Measurements from ENCODE around the gene REXO1. TPM values are rescaled to one million over a fixed set of nuclear protein-coding genes. Genes with fewer than 3 reads are reported as not detected.

Gene REXO1
- total RNA-seq, 1 donor, result 9.0 TPM

DNA sequence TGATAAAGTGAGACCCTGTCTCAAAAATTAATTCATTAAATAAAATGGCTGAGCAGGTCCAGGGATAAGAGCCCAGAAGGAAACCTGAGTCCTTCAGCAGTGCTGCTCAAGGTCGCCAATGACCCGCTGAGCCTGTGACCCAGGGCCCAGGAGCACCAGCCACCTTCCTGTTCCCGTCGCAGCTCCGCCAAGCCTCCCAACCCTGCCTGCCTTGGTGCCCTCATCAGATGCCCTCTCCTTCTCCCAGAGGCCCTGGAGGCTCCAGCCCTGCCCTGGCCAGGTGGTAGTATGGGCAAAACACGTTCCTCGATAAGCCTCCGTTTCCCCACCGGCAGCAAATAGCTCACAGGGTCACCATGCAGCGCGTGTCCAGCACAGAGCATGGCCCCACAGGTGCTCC, 2.6 kb downstream of the REXO1 start:
- TF ChIP-seq, protein P1, sequence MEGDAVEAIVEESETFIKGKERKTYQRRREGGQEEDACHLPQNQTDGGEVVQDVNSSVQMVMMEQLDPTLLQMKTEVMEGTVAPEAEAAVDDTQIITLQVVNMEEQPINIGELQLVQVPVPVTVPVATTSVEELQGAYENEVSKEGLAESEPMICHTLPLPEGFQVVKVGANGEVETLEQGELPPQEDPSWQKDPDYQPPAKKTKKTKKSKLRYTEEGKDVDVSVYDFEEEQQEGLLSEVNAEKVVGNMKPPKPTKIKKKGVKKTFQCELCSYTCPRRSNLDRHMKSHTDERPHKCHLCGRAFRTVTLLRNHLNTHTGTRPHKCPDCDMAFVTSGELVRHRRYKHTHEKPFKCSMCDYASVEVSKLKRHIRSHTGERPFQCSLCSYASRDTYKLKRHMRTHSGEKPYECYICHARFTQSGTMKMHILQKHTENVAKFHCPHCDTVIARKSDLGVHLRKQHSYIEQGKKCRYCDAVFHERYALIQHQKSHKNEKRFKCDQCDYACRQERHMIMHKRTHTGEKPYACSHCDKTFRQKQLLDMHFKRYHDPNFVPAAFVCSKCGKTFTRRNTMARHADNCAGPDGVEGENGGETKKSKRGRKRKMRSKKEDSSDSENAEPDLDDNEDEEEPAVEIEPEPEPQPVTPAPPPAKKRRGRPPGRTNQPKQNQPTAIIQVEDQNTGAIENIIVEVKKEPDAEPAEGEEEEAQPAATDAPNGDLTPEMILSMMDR (IDR thresholded peaks at IDR 0.05; ENCODE audit: insufficient read depth, low read length), result no peak
- DNase-seq (ENCODE audit: low read depth), result no peak
- no peak overlapping the region for H3K4me3 ChIP-seq (ENCODE audit: low read depth, low read length)

DNA sequence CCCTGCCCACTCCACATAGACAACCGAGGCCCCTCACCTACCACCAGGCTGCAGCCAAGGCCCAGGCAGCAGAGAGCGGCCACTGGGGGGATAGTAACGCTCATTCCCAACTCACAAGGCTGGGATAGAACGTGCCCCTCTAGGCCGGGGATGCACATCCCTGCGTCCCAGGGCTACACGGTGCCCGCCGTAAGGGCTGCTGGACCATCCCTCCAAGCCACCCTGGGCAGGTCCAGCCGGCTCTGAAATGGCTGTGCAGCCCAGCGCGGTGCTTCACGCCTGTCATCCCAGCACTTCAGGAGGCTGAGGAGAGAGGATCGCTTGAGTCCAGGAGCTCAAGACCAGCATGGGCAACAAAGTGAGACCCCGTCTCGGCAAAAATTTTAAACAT, 3.2 kb downstream of the REXO1 start:
- TF ChIP-seq, protein P1 (IDR thresholded peaks at IDR 0.05; ENCODE audit: insufficient read depth, low read length), result no peak
- no peak for DNase-seq (ENCODE audit: low read depth)
- H3K4me3 ChIP-seq (ENCODE audit: low read depth, low read length), result no peak overlapping the region

DNA sequence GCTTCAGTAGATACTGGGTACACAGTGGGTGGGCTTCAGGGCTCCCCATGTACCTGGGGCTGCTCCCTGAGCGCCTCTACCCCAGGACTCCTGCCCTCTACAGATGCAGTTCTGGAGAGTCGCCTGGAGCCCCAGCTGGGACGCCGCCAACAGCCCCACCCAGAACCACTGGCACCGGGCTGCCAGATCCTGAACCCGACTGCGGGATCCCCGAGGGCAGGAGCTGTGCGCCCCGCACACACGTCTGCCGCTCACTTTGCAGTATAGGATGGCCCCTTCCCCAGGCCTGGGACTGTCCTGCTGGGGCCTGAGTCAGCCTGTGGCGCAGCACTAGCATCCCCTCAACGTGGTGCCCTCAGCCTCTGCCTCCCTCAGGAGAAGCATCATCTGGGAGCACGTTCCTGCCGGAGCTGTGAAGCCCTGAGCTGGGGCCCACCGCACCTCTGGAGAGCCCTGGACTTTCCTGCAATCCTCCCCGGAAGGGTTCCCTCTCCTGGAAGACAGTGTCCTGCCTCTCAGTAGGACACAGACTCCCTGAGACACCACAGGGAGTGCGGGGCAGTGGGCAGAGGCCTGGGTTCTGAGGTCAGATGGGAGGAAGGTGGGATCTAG, 3.7 kb downstream of the REXO1 start:
- no peak for DNase-seq (ENCODE audit: low read depth)
- TF ChIP-seq, protein P1 (IDR thresholded peaks at IDR 0.05; ENCODE audit: insufficient read depth, low read length), result no peak
- no peak overlapping the region for H3K4me3 ChIP-seq (ENCODE audit: low read depth, low read length)

DNA sequence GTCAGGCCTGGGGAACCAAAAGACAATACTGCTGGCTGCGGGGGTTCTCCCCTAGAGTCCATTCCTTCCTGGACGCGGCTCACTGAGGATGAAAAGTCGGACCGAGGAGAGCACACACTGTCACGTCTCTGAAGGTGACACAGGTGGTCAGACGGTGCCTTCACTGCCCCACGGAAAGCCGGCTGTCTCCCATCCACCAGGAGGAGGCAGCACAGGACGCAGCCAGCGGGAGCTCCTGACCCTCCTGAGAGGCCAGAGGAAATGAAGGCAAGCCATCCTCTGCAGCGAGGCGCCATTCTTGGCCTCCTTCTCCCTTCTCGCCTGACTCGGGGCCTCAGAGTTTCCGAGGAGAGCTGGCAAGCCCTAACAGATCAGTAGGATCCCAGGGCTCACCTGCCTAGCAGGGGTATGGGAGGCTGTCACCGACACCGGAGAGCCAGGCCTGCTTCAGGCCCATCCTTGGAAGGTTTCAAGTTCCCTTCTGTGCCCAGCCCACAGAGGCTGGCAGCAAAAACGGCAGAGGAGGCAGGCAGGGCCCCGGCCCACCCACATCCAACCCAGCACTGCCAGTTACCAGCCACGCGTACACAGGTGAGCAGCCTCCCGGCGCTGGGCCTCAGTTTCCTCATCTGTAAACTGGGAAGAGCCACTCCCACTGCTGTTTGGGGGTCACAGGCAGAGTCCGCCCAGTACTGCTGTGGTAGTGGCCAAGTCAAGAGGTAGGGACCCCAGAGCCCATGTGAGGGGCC, 4.5 kb downstream of the REXO1 start:
- TF ChIP-seq, protein P1 (IDR thresholded peaks at IDR 0.05; ENCODE audit: insufficient read depth, low read length), result no peak
- H3K4me3 ChIP-seq (ENCODE audit: low read depth, low read length), result no peak overlapping the region
- DNase-seq (ENCODE audit: low read depth), result no peak

DNA sequence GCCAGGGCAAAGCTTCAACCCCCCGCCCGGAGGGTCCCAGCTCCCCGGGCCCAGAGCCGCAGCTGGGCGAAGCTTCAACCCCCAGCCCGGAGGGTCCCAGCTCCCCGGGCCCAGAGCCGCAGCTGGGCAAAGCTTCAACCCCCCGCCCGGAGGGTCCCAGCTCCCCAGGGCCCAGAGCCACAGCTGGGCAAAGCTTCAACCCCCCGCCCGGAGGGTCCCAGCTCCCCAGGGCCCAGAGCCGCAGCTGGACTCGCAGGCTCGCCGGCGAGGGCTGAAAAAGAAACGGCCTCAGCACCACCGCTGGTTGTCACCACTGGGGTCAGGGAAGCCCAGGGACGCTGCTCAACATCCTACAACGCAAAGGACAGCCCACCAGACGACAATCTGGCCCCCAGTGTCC, 5.2 kb downstream of the REXO1 start:
- TF ChIP-seq, protein P1 (IDR thresholded peaks at IDR 0.05; ENCODE audit: insufficient read depth, low read length), result no peak
- DNase-seq (ENCODE audit: low read depth), result no peak

DNA sequence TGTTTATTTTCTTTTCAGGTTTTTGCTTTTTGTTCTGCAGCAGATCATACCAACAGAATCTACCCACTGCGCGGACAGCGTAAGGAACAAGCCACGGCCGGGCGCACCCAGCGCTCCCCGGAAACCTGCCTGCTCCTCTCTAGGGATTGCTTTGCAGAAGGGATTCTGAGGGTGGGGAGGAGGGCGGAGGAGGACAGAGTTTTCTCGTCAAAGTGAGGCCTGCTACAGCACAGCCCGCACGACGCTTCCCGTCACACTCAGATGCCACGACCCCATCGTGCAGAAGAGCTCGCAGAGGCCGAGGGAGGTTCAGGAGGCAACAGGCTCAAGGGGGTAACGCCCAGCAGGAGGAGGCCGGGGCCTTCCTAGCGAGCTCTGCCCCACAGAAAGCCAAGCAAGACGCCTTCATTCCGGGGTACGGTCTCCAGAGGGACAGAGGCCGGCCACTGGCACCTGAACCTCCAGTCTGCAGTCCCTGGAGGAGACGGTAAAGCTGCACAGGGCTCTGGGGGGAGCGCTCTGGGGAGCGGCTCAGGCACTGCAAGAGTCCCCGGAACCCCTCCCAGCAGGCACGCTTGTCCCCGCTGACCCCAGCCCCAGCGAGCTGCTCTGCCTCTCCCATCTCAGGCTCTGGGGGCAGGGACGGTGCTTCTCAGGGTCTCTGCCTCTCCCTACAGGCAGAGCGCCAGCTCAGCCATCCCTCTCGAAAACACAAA, 6.9 kb downstream of the REXO1 start:
- TF ChIP-seq, protein P1 (IDR thresholded peaks at IDR 0.05; ENCODE audit: insufficient read depth, low read length), result no peak

More for the DNA sequence above, 5.2 kb downstream of the REXO1 start:
- H3K4me3 ChIP-seq (ENCODE audit: low read depth, low read length), result no peak overlapping the region

More for the DNA sequence above, 6.9 kb downstream of the REXO1 start:
- H3K4me3 ChIP-seq (ENCODE audit: low read depth, low read length), result no peak overlapping the region
- DNase-seq (ENCODE audit: low read depth), result no peak
